WTC11 (cell line): Measurements from ENCODE around the gene KRTAP3-2.

Source experiments
- E2F5 ChIP-seq: sonication (generic); formaldehyde crosslinking; IDR thresholded peaks from 2 replicates; pipeline ENCODE4 v1.8.1; 2022; ENCODE audit warnings: mild to moderate bottlenecking, moderate library complexity, missing genetic modification reagents
- ETV6 ChIP-seq: sonication (generic); formaldehyde crosslinking; IDR thresholded peaks from 2 replicates; pipeline ENCODE4 v1.8.1; 2022; ENCODE audit warnings: mild to moderate bottlenecking, missing genetic modification reagents
- FOXP1 ChIP-seq: sonication (generic); formaldehyde crosslinking; IDR thresholded peaks from 2 replicates; pipeline ENCODE4 v1.8.0; 2022; ENCODE audit warnings: missing genetic modification reagents, mild to moderate bottlenecking, moderate library complexity, borderline replicate concordance
- GTF2I ChIP-seq: fragments of 250-450 bp; sonication (Bioruptor Pico); conservative IDR thresholded peaks from 2 replicates; pipeline ENCODE4 v1.4.0; 2021; ENCODE audit warnings: mild to moderate bottlenecking
- USF1 ChIP-seq: sonication (generic); formaldehyde crosslinking; IDR thresholded peaks from 2 replicates; pipeline ENCODE4 v1.8.0; 2022; ENCODE audit warnings: mild to moderate bottlenecking, missing genetic modification reagents
- ZNF423 ChIP-seq: fragments of 250-450 bp; sonication (Bioruptor Pico); IDR thresholded peaks from 2 replicates; pipeline ENCODE4 v2.1.2; 2022; ENCODE audit warnings: mild to moderate bottlenecking, moderate library complexity
- TF ChIP-seq, protein P1 (sequence below): fragments of 200-600 bp; IDR thresholded peaks from 2 replicates; pipeline ENCODE4 v1.8.0; 2022; ENCODE audit warnings: antibody characterized with exemption
- TF ChIP-seq, protein P2 (sequence below): sonication (generic); formaldehyde crosslinking; IDR thresholded peaks from 2 replicates; pipeline ENCODE4 v1.8.1; 2022; ENCODE audit warnings: low read depth, mild to moderate bottlenecking, moderate library complexity, missing genetic modification reagents, borderline replicate concordance

DNA sequence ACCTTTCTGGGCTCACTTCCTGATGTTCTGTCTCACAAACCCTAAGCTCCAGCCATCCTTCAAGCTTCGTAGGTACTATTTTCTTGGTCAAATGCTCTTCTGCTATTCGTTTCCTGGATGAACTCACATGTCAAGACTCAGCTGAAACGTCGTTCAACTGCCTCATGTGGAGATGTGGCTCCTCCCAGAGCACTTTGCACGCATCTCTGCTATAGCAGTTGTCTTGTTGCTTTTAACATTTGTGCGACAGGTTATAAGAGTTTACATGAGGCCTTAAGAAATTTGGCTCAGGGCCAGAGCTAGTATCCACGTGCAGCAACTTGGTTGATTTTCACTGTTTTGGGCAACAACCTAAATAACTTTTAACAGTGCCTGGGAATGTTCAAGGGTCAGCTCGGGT, 12.8 kb downstream of the KRTAP3-2 start:
- TF ChIP-seq, protein P1, sequence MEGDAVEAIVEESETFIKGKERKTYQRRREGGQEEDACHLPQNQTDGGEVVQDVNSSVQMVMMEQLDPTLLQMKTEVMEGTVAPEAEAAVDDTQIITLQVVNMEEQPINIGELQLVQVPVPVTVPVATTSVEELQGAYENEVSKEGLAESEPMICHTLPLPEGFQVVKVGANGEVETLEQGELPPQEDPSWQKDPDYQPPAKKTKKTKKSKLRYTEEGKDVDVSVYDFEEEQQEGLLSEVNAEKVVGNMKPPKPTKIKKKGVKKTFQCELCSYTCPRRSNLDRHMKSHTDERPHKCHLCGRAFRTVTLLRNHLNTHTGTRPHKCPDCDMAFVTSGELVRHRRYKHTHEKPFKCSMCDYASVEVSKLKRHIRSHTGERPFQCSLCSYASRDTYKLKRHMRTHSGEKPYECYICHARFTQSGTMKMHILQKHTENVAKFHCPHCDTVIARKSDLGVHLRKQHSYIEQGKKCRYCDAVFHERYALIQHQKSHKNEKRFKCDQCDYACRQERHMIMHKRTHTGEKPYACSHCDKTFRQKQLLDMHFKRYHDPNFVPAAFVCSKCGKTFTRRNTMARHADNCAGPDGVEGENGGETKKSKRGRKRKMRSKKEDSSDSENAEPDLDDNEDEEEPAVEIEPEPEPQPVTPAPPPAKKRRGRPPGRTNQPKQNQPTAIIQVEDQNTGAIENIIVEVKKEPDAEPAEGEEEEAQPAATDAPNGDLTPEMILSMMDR, result no peak
- TF ChIP-seq E2F5 (CRISPR knock-in tag) (no peak), GTF2I (CRISPR knock-in tag) (no peak), FOXP1 (CRISPR knock-in tag) (no peak), USF1 (no peak), ETV6 (no peak), ZNF423 (no peak)
- TF ChIP-seq, protein P2, sequence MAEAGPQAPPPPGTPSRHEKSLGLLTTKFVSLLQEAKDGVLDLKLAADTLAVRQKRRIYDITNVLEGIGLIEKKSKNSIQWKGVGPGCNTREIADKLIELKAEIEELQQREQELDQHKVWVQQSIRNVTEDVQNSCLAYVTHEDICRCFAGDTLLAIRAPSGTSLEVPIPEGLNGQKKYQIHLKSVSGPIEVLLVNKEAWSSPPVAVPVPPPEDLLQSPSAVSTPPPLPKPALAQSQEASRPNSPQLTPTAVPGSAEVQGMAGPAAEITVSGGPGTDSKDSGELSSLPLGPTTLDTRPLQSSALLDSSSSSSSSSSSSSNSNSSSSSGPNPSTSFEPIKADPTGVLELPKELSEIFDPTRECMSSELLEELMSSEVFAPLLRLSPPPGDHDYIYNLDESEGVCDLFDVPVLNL, result no peak
